Endothelial cell of umbilical vein (primary cell): Measurements from ENCODE around the gene PABPN1. TPM values are rescaled to one million over a fixed set of nuclear protein-coding genes. Genes with fewer than 3 reads are reported as not detected.

Source experiments
- BruUV-seq: library from RNA; stranded (reverse); fragments of 400-500 nt; replicated peaks from 2 replicates; lab custom pipeline; 2021; lab: Mats Ljungman, UMichigan
- CTCF ChIA-PET: fragments of 300-600, 350-600 bp; sonication (Branson Sonifier 250); formaldehyde crosslinking; loops from one replicate; lab custom pipeline; 2021; ENCODE audit warnings: antibody characterized with exemption, inconsistent platforms; lab: Charles Lee
- POLR2A ChIA-PET: fragments of 300-600, 350-600 bp; sonication (Branson Sonifier 250); formaldehyde crosslinking; loops from one replicate; lab custom pipeline; 2021; ENCODE audit warnings: antibody characterized with exemption, inconsistent platforms; lab: Charles Lee
- DNase-seq: peaks from one replicate; pipeline ENCODE4 v3.0.0-alpha.2; 2011; ENCODE audit warnings: low read depth, low spot score
- FAIRE-seq: peaks from 2 replicates; lab custom pipeline; 2011; peaks lifted over from hg19 to GRCh38; lab: Jason Lieb, UNC
- H2AFZ ChIP-seq: 2 replicates; pipeline ENCODE4 v1.6.0; 2012; ENCODE audit warnings: low read depth, low read length, control low read depth, inconsistent platforms
- H3K27ac ChIP-seq: 2 replicates; pipeline ENCODE4 v1.5.1; 2011; ENCODE audit warnings: low read depth, mild to moderate bottlenecking, control low read depth, low read length, moderate library complexity; ENCODE audit not compliant: insufficient read depth
- H3K27me3 ChIP-seq, 2 experiments: 2 replicates each; pipeline versions ENCODE4 v1.6.0 to v1.6.1; 2011; ENCODE audit warnings: low read length in 2 of 2, mixed read lengths in 1 of 2; ENCODE audit not compliant: control insufficient read depth in 2 of 2, insufficient read depth in 2 of 2
- H3K36me3 ChIP-seq, 2 experiments: 2 replicates in 1 of 2; 3 replicates in 1 of 2; pipeline ENCODE4 v1.5.1; 2011; ENCODE audit warnings: low read length in 2 of 2, mild to moderate bottlenecking in 1 of 2, moderate library complexity in 1 of 2; ENCODE audit not compliant: control insufficient read depth in 2 of 2, insufficient read depth in 2 of 2; ENCODE audit errors: extremely low read depth in 1 of 2
- H3K4me1 ChIP-seq: 3 replicates; pipeline ENCODE4 v1.5.1; 2011; ENCODE audit warnings: mild to moderate bottlenecking, low read length; ENCODE audit not compliant: control insufficient read depth, insufficient read depth; ENCODE audit errors: extremely low read depth
- H3K4me2 ChIP-seq: 2 replicates; pipeline ENCODE4 v1.6.1; 2011; ENCODE audit warnings: low read length, control low read depth, mixed read lengths; ENCODE audit not compliant: insufficient read depth
- H3K4me3 ChIP-seq, 3 experiments: fragments of 200-600 bp in 1 of 3; sonication (generic), shearing (Covaris generic) in 1 of 3; replicated peaks in 1 of 3; 2 replicates each; pipeline ENCODE4 v1.5.1; 2011 to 2016; ENCODE audit warnings: control low read depth in 3 of 3, low read length in 3 of 3, mild to moderate bottlenecking in 2 of 3, inconsistent platforms in 1 of 3, low read depth in 1 of 3, moderate library complexity in 1 of 3; ENCODE audit not compliant: insufficient read depth in 1 of 3
- H3K79me2 ChIP-seq: 2 replicates; pipeline ENCODE4 v1.6.0; 2012; ENCODE audit warnings: low read length, inconsistent platforms; ENCODE audit not compliant: control insufficient read depth, insufficient read depth
- H3K9ac ChIP-seq: replicated peaks from 2 replicates; pipeline ENCODE3; 2011; ENCODE audit warnings: low read length, control low read depth; ENCODE audit not compliant: insufficient read depth; ENCODE audit errors: extremely low read depth
- H3K9me1 ChIP-seq: replicated peaks from 3 replicates; pipeline ENCODE4 v1.6.0; 2011; ENCODE audit warnings: mild to moderate bottlenecking, low read length; ENCODE audit not compliant: control insufficient read depth, insufficient read depth; ENCODE audit errors: extremely low read depth
- H3K9me3 ChIP-seq: replicated peaks from 2 replicates; pipeline ENCODE4 v1.5.1; 2012; ENCODE audit warnings: low read length, inconsistent platforms; ENCODE audit not compliant: control insufficient read depth, insufficient read depth
- H4K20me1 ChIP-seq: replicated peaks from 2 replicates; pipeline ENCODE3; 2011; ENCODE audit warnings: mild to moderate bottlenecking, low read length; ENCODE audit not compliant: control insufficient read depth, insufficient read depth; ENCODE audit errors: extremely low read depth
- EZH2 ChIP-seq: IDR thresholded peaks from 2 replicates; pipeline ENCODE4 v1.6.1; 2012; ENCODE audit warnings: borderline replicate concordance, low read depth, mild to moderate bottlenecking, moderate library complexity, low read length, inconsistent platforms; ENCODE audit not compliant: severe bottlenecking
- FOS ChIP-seq: IDR thresholded peaks from 2 replicates; pipeline ENCODE4 v1.6.1; 2011; ENCODE audit warnings: mild to moderate bottlenecking, low read length, moderate library complexity, borderline replicate concordance; ENCODE audit not compliant: insufficient read depth
- GATA2 ChIP-seq: IDR thresholded peaks from 2 replicates; pipeline ENCODE4 v1.7.0; 2011; ENCODE audit warnings: low read depth, mild to moderate bottlenecking, moderate library complexity, mixed read lengths, low read length; ENCODE audit not compliant: insufficient read length, insufficient read depth
- JUN ChIP-seq: IDR thresholded peaks from 2 replicates; pipeline ENCODE4 v1.6.1; 2011; ENCODE audit warnings: borderline replicate concordance, low read depth; ENCODE audit not compliant: insufficient read length, insufficient read depth
- MAX ChIP-seq: IDR thresholded peaks from 2 replicates; pipeline ENCODE4 v1.6.1; 2011; ENCODE audit not compliant: insufficient read depth, insufficient read length
- MYC ChIP-seq: IDR thresholded peaks from one replicate; pipeline ENCODE4 v1.6.1; 2011; ENCODE audit warnings: mild to moderate bottlenecking, low read depth, low read length
- POLR2A ChIP-seq: IDR thresholded peaks from 2 replicates; pipeline ENCODE4 v1.6.1; 2012; ENCODE audit warnings: low read depth, mild to moderate bottlenecking, control low read depth, low read length
- POLR2AphosphoS5 ChIP-seq: IDR thresholded peaks from 2 replicates; pipeline ENCODE4 v1.6.1; 2012; ENCODE audit warnings: low read depth, mild to moderate bottlenecking, control low read depth, low read length, moderate library complexity; ENCODE audit not compliant: insufficient read depth
- dilution Hi-C: fragments of 300-500 bp; cut with MboI; formaldehyde crosslinking; loops from one replicate; pipeline ENCODE4 v1.15.0; 2019; ENCODE audit warnings: low sequenced_read_pairs; ENCODE audit not compliant: extremely low pct_ligation_motif_present
- intact Hi-C: fragments of 100-400 bp; cut with micrococcal nuclease; formaldehyde crosslinking; loops from one replicate; pipeline ENCODE4 v1.10.0; 2022
- polyA plus RNA-seq, 4 experiments: library from polyadenylated mRNA; depleted of rRNA in 3 of 4; stranded (reverse) in 3 of 4; unstranded in 1 of 4; fragments of >200 nt; gene quantifications; 2 replicates each; pipeline versions ENCODE4 v1.2.1 to v1.2.3, GENCODE V29; 2011 to 2012; ENCODE audit warnings: missing spikeins in 1 of 4
- total RNA-seq: library from RNA; stranded (reverse); gene quantifications from 2 replicates; pipeline ENCODE4 v1.2.3, GENCODE V29; 2021
- TF ChIP-seq, protein P1 (sequence below), 2 donors: IDR thresholded peaks; 1 replicate in 1 of 2; 2 replicates in 1 of 2; pipeline ENCODE4 v1.5.1; 2011; ENCODE audit warnings: low read length in 2 of 2, mild to moderate bottlenecking in 2 of 2, moderate library complexity in 2 of 2, control low read depth in 1 of 2, inconsistent platforms in 1 of 2, low read depth in 1 of 2; ENCODE audit not compliant: insufficient read depth in 1 of 2; ENCODE audit errors: extremely low read depth in 1 of 2

Gene PABPN1
- total and polyA plus RNA-seq, 2 donors (not counting 3 experiments of a cell fraction or from before 2014, with no cell fraction given): 231 TPM

DNA sequence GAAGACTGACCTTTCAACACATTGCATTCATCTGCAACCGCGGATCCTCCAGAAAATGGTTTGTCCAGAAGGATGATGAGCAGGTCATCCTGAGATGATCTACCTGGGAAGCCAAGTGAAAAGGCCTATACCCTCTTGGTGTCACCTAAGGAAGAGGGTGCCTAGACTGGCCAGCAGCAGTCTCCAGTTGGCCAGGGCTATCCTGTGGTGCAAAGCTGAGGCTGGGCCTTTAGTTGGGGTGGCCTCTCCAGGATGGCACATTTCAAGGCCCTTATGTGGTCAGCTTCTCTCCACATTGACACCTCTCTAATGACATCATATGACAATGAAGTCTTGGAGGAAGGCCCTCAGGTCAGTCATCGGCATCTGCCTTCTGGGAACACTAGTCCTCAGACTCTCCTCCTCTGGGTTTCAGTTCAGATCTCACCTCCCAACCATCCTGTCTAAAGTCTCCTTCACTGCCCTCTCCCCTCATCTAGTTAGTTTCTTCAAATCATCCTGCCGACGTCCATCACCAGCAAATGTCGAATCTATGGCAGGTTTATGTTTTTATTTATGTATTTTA, 34.7 kb downstream of the PABPN1 start:
- H3K4me2 ChIP-seq: no peak overlapping the region
- intact Hi-C loops (no loop called here), dilution Hi-C loops (no loop called here)
- H3K9me3 ChIP-seq: no peaks in the 10 kb centered on the region
- peaks cover 30 to 31% of the 10 kb centered on the region in 2 experiments for H3K27me3 ChIP-seq
- ChIA-PET CTCF (no interaction called here), POLR2A (no interaction called here)
- TF ChIP-seq JUN (no peak), POLR2AphosphoS5 (no peak), GATA2 (no peak), EZH2 (no peak), FOS (no peak), POLR2A (no peak), MYC (no peak), MAX (no peak)
- TF ChIP-seq, protein P1, sequence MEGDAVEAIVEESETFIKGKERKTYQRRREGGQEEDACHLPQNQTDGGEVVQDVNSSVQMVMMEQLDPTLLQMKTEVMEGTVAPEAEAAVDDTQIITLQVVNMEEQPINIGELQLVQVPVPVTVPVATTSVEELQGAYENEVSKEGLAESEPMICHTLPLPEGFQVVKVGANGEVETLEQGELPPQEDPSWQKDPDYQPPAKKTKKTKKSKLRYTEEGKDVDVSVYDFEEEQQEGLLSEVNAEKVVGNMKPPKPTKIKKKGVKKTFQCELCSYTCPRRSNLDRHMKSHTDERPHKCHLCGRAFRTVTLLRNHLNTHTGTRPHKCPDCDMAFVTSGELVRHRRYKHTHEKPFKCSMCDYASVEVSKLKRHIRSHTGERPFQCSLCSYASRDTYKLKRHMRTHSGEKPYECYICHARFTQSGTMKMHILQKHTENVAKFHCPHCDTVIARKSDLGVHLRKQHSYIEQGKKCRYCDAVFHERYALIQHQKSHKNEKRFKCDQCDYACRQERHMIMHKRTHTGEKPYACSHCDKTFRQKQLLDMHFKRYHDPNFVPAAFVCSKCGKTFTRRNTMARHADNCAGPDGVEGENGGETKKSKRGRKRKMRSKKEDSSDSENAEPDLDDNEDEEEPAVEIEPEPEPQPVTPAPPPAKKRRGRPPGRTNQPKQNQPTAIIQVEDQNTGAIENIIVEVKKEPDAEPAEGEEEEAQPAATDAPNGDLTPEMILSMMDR (IDR thresholded peaks at IDR 0.05; ENCODE audit: extremely low read depth in 1 of 2, insufficient read depth in 1 of 2, low read depth in 1 of 2, low read length in 2 of 2): no peak
- no peaks in the 10 kb centered on the region for H3K4me1 ChIP-seq
- H3K9ac ChIP-seq: no peak overlapping the region
- no peaks in the 10 kb centered on the region for H3K79me2 ChIP-seq
- FAIRE-seq (no peak), DNase-seq (no peak)
- no peaks in the 10 kb centered on the region for H4K20me1 ChIP-seq
- H2AFZ ChIP-seq: no peak overlapping the region
- no peak overlapping the region for H3K4me3 ChIP-seq
- no TSS peak for BruUV-seq
- no peaks in the 10 kb centered on the region for H3K36me3 ChIP-seq
- H3K27ac ChIP-seq: no peak overlapping the region
- no peaks in the 10 kb centered on the region for H3K9me1 ChIP-seq
